GM19240 (cell line): ENCODE measurements around the gene HDGFL3.

Experiments
- DNase-seq: peaks from one replicate; pipeline ENCODE4 v3.0.0; 2011; ENCODE audit warnings: low spot score; ENCODE audit not compliant: insufficient read length

The HDGFL3 gene

GRCh38 chr15:83129791-83130190 lies 77.8 kb downstream of the HDGFL3 start:
- DNase-seq, result no peak

- DNase-seq, result no peak
Observed at GRCh38 chr15:83127547-83128150, 80.0 kb downstream of the HDGFL3 start.

GRCh38 chr15:83123529-83123928 lies 84.1 kb downstream of the HDGFL3 start:
- DNase-seq, result no peak

- DNase-seq, result no peak
Observed at GRCh38 chr15:83119968-83120581, 87.5 kb downstream of the HDGFL3 start.

- DNase-seq, result no peak
Observed at GRCh38 chr15:83118968-83119367, 88.7 kb downstream of the HDGFL3 start.

GRCh38 chr15:83118291-83118827 lies 89.3 kb downstream of the HDGFL3 start:
- no peak for DNase-seq

GRCh38 chr15:83115831-83116565 lies 91.6 kb downstream of the HDGFL3 start:
- no peak for DNase-seq

GRCh38 chr15:83115410-83115809 lies 92.2 kb downstream of the HDGFL3 start:
- DNase-seq, result no peak

GRCh38 chr15:83114856-83115255 lies 92.8 kb downstream of the HDGFL3 start:
- no peak for DNase-seq

GRCh38 chr15:83113881-83114674 lies 93.5 kb downstream of the HDGFL3 start:
- DNase-seq, result no peak

- DNase-seq, result no peak
Observed at GRCh38 chr15:83112956-83113299, 94.7 kb downstream of the HDGFL3 start.

- DNase-seq, result no peak
Observed at GRCh38 chr15:83112233-83112955, 95.2 kb downstream of the HDGFL3 start.

- no peak for DNase-seq
Observed at GRCh38 chr15:83111149-83111548, 96.5 kb downstream of the HDGFL3 start.

GRCh38 chr15:83110381-83110780 lies 97.2 kb downstream of the HDGFL3 start:
- no peak for DNase-seq

GRCh38 chr15:83109532-83109931 lies 98.1 kb downstream of the HDGFL3 start:
- DNase-seq, result no peak

- no peak for DNase-seq
Observed at GRCh38 chr15:83108266-83109219, 99.1 kb downstream of the HDGFL3 start.

GRCh38 chr15:83107841-83108181 lies 99.8 kb downstream of the HDGFL3 start:
- DNase-seq, result no peak

- DNase-seq, result no peak
Observed at GRCh38 chr15:83106994-83107840, 100.4 kb downstream of the HDGFL3 start, which contains the start of gene TM6SF1. Gene TM6SF1 (plus strand): TSS chr15:83107645. CDS start chr15:83107681, 36 bp downstream.

GRCh38 chr15:83105440-83105839 lies 102.2 kb downstream of the HDGFL3 start:
- no peak for DNase-seq
